Endothelial cell of umbilical vein (primary cell): Measurements from ENCODE around the gene UBL7. TPM values are rescaled to one million over a fixed set of nuclear protein-coding genes. Genes with fewer than 3 reads are reported as not detected.

Source experiments
- BruUV-seq: library from RNA; stranded (reverse); fragments of 400-500 nt; replicated peaks from 2 replicates; lab custom pipeline; 2021; lab: Mats Ljungman, UMichigan
- CTCF ChIA-PET: fragments of 300-600, 350-600 bp; sonication (Branson Sonifier 250); formaldehyde crosslinking; loops from one replicate; lab custom pipeline; 2021; ENCODE audit warnings: antibody characterized with exemption, inconsistent platforms; lab: Charles Lee
- POLR2A ChIA-PET: fragments of 300-600, 350-600 bp; sonication (Branson Sonifier 250); formaldehyde crosslinking; loops from one replicate; lab custom pipeline; 2021; ENCODE audit warnings: antibody characterized with exemption, inconsistent platforms; lab: Charles Lee
- DNase-seq: peaks from one replicate; pipeline ENCODE4 v3.0.0-alpha.2; 2011; ENCODE audit warnings: low read depth, low spot score
- FAIRE-seq: peaks from 2 replicates; lab custom pipeline; 2011; peaks lifted over from hg19 to GRCh38; lab: Jason Lieb, UNC
- H2AFZ ChIP-seq: 2 replicates; pipeline ENCODE4 v1.6.0; 2012; ENCODE audit warnings: low read depth, low read length, control low read depth, inconsistent platforms
- H3K27ac ChIP-seq: 2 replicates; pipeline ENCODE4 v1.5.1; 2011; ENCODE audit warnings: low read depth, mild to moderate bottlenecking, control low read depth, low read length, moderate library complexity; ENCODE audit not compliant: insufficient read depth
- H3K27me3 ChIP-seq, 2 experiments: 2 replicates each; pipeline versions ENCODE4 v1.6.0 to v1.6.1; 2011; ENCODE audit warnings: low read length in 2 of 2, mixed read lengths in 1 of 2; ENCODE audit not compliant: control insufficient read depth in 2 of 2, insufficient read depth in 2 of 2
- H3K36me3 ChIP-seq, 2 experiments: 2 replicates in 1 of 2; 3 replicates in 1 of 2; pipeline ENCODE4 v1.5.1; 2011; ENCODE audit warnings: low read length in 2 of 2, mild to moderate bottlenecking in 1 of 2, moderate library complexity in 1 of 2; ENCODE audit not compliant: control insufficient read depth in 2 of 2, insufficient read depth in 2 of 2; ENCODE audit errors: extremely low read depth in 1 of 2
- H3K4me1 ChIP-seq: 3 replicates; pipeline ENCODE4 v1.5.1; 2011; ENCODE audit warnings: mild to moderate bottlenecking, low read length; ENCODE audit not compliant: control insufficient read depth, insufficient read depth; ENCODE audit errors: extremely low read depth
- H3K4me2 ChIP-seq: 2 replicates; pipeline ENCODE4 v1.6.1; 2011; ENCODE audit warnings: low read length, control low read depth, mixed read lengths; ENCODE audit not compliant: insufficient read depth
- H3K4me3 ChIP-seq, 3 experiments: fragments of 200-600 bp in 1 of 3; sonication (generic), shearing (Covaris generic) in 1 of 3; replicated peaks in 1 of 3; 2 replicates each; pipeline ENCODE4 v1.5.1; 2011 to 2016; ENCODE audit warnings: control low read depth in 3 of 3, low read length in 3 of 3, mild to moderate bottlenecking in 2 of 3, inconsistent platforms in 1 of 3, low read depth in 1 of 3, moderate library complexity in 1 of 3; ENCODE audit not compliant: insufficient read depth in 1 of 3
- H3K79me2 ChIP-seq: 2 replicates; pipeline ENCODE4 v1.6.0; 2012; ENCODE audit warnings: low read length, inconsistent platforms; ENCODE audit not compliant: control insufficient read depth, insufficient read depth
- H3K9ac ChIP-seq: replicated peaks from 2 replicates; pipeline ENCODE3; 2011; ENCODE audit warnings: low read length, control low read depth; ENCODE audit not compliant: insufficient read depth; ENCODE audit errors: extremely low read depth
- H3K9me1 ChIP-seq: replicated peaks from 3 replicates; pipeline ENCODE4 v1.6.0; 2011; ENCODE audit warnings: mild to moderate bottlenecking, low read length; ENCODE audit not compliant: control insufficient read depth, insufficient read depth; ENCODE audit errors: extremely low read depth
- H3K9me3 ChIP-seq: replicated peaks from 2 replicates; pipeline ENCODE4 v1.5.1; 2012; ENCODE audit warnings: low read length, inconsistent platforms; ENCODE audit not compliant: control insufficient read depth, insufficient read depth
- H4K20me1 ChIP-seq: replicated peaks from 2 replicates; pipeline ENCODE3; 2011; ENCODE audit warnings: mild to moderate bottlenecking, low read length; ENCODE audit not compliant: control insufficient read depth, insufficient read depth; ENCODE audit errors: extremely low read depth
- CTCF ChIP-seq, 2 donors: IDR thresholded peaks; 1 replicate in 1 of 2; 2 replicates in 1 of 2; pipeline ENCODE4 v1.5.1; 2011; ENCODE audit warnings: low read length in 2 of 2, mild to moderate bottlenecking in 2 of 2, moderate library complexity in 2 of 2, control low read depth in 1 of 2, inconsistent platforms in 1 of 2, low read depth in 1 of 2; ENCODE audit not compliant: insufficient read depth in 1 of 2; ENCODE audit errors: extremely low read depth in 1 of 2
- EZH2 ChIP-seq: IDR thresholded peaks from 2 replicates; pipeline ENCODE4 v1.6.1; 2012; ENCODE audit warnings: borderline replicate concordance, low read depth, mild to moderate bottlenecking, moderate library complexity, low read length, inconsistent platforms; ENCODE audit not compliant: severe bottlenecking
- FOS ChIP-seq: IDR thresholded peaks from 2 replicates; pipeline ENCODE4 v1.6.1; 2011; ENCODE audit warnings: mild to moderate bottlenecking, low read length, moderate library complexity, borderline replicate concordance; ENCODE audit not compliant: insufficient read depth
- GATA2 ChIP-seq: IDR thresholded peaks from 2 replicates; pipeline ENCODE4 v1.7.0; 2011; ENCODE audit warnings: low read depth, mild to moderate bottlenecking, moderate library complexity, mixed read lengths, low read length; ENCODE audit not compliant: insufficient read length, insufficient read depth
- JUN ChIP-seq: IDR thresholded peaks from 2 replicates; pipeline ENCODE4 v1.6.1; 2011; ENCODE audit warnings: borderline replicate concordance, low read depth; ENCODE audit not compliant: insufficient read length, insufficient read depth
- MAX ChIP-seq: IDR thresholded peaks from 2 replicates; pipeline ENCODE4 v1.6.1; 2011; ENCODE audit not compliant: insufficient read depth, insufficient read length
- MYC ChIP-seq: IDR thresholded peaks from one replicate; pipeline ENCODE4 v1.6.1; 2011; ENCODE audit warnings: mild to moderate bottlenecking, low read depth, low read length
- POLR2A ChIP-seq: IDR thresholded peaks from 2 replicates; pipeline ENCODE4 v1.6.1; 2012; ENCODE audit warnings: low read depth, mild to moderate bottlenecking, control low read depth, low read length
- POLR2AphosphoS5 ChIP-seq: IDR thresholded peaks from 2 replicates; pipeline ENCODE4 v1.6.1; 2012; ENCODE audit warnings: low read depth, mild to moderate bottlenecking, control low read depth, low read length, moderate library complexity; ENCODE audit not compliant: insufficient read depth
- dilution Hi-C: fragments of 300-500 bp; cut with MboI; formaldehyde crosslinking; loops from one replicate; pipeline ENCODE4 v1.15.0; 2019; ENCODE audit warnings: low sequenced_read_pairs; ENCODE audit not compliant: extremely low pct_ligation_motif_present
- intact Hi-C: fragments of 100-400 bp; cut with micrococcal nuclease; formaldehyde crosslinking; loops from one replicate; pipeline ENCODE4 v1.10.0; 2022
- polyA plus RNA-seq, 4 experiments: library from polyadenylated mRNA; depleted of rRNA in 3 of 4; stranded (reverse) in 3 of 4; unstranded in 1 of 4; fragments of >200 nt; gene quantifications; 2 replicates each; pipeline versions ENCODE4 v1.2.1 to v1.2.3, GENCODE V29; 2011 to 2012; ENCODE audit warnings: missing spikeins in 1 of 4
- total RNA-seq: library from RNA; stranded (reverse); gene quantifications from 2 replicates; pipeline ENCODE4 v1.2.3, GENCODE V29; 2021

The UBL7 gene
- total and polyA plus RNA-seq, 2 donors (not counting 3 experiments of a cell fraction or from before 2014, with no cell fraction given) = 32.8 to 90.4 TPM

- ChIA-PET CTCF (interaction anchor here (1.8 kb wide), 1 partner anchor 47 kb away, joined by 6 read pairs; no protein-coding TSS in a partner anchor), POLR2A (interaction anchor here (0.7 kb wide), 1 partner anchor 56 kb away, joined by 3 read pairs; no protein-coding TSS in a partner anchor)
- TF ChIP-seq POLR2AphosphoS5 = no peak
- TF ChIP-seq GATA2 = no peak
- no peak for TF ChIP-seq MYC
- no peak for TF ChIP-seq MAX
- no peak for TF ChIP-seq EZH2
- no peak for TF ChIP-seq CTCF (IDR thresholded peaks at IDR 0.05; ENCODE audit: extremely low read depth in 1 of 2, insufficient read depth in 1 of 2, low read depth in 1 of 2, low read length in 2 of 2)
- TF ChIP-seq POLR2A = no peak
- TF ChIP-seq JUN = no peak
- no peak for TF ChIP-seq FOS
- DNase-seq = no peak
- no peak for FAIRE-seq
- H3K4me2 ChIP-seq = no peak overlapping the region
- H3K27me3 ChIP-seq = peaks cover 26 to 30% of the 10 kb centered on the region in 2 experiments
- H3K9me3 ChIP-seq = no peaks in the 10 kb centered on the region
- H4K20me1 ChIP-seq = no peaks in the 10 kb centered on the region
- H3K4me1 ChIP-seq = no peaks in the 10 kb centered on the region
- no peaks in the 10 kb centered on the region for H3K9me1 ChIP-seq
- H3K9ac ChIP-seq = no peak overlapping the region
- intact Hi-C loops (no loop called here), dilution Hi-C loops (no loop called here)
- no TSS peak for BruUV-seq
- no peaks in the 10 kb centered on the region for H3K36me3 ChIP-seq
- no peaks in the 10 kb centered on the region for H3K79me2 ChIP-seq
- no peak overlapping the region for H3K27ac ChIP-seq
- no peak overlapping the region for H2AFZ ChIP-seq
- no peak overlapping the region for H3K4me3 ChIP-seq
These were observed 31.8 kb downstream of the UBL7 start for GRCh38 chr15:74428970-74429780.
